Sigmoid colon (tissue), 4 donors: ENCODE measurements around the gene HLF.

ENCODE experiments used
- CTCF ChIP-seq, 4 experiments: fragments of 450-650 bp in 3 of 4; fragments of 200-600 bp in 1 of 4; IDR thresholded peaks; one replicate each; pipeline ENCODE4 v1.5.1; 2016 to 2019; ENCODE audit warnings: antibody characterized with exemption in 4 of 4, mild to moderate bottlenecking in 3 of 4, moderate library complexity in 2 of 4
- EP300 ChIP-seq, 4 donors: sonication (generic); formaldehyde crosslinking; IDR thresholded peaks; one replicate each; pipeline ENCODE4 v1.6.1; 2017; ENCODE audit warnings: antibody characterized with exemption in 4 of 4
- POLR2A ChIP-seq, 2 donors: fragments of 450-650 bp; IDR thresholded peaks; one replicate each; pipeline ENCODE4 v1.6.1; 2016; ENCODE audit warnings: antibody characterized with exemption in 2 of 2, mild to moderate bottlenecking in 2 of 2, moderate library complexity in 2 of 2
- POLR2AphosphoS5 ChIP-seq, 4 donors: sonication (generic); formaldehyde crosslinking; IDR thresholded peaks; one replicate each; pipeline ENCODE4 v1.6.1; 2017; ENCODE audit warnings: antibody characterized with exemption in 4 of 4

GRCh38 chr17:55261311-55261710 is 3.4 kb upstream of the HLF start:
- no peak for TF ChIP-seq POLR2A (IDR thresholded peaks at IDR 0.05)
- no peak for TF ChIP-seq CTCF (IDR thresholded peaks at IDR 0.05)
- TF ChIP-seq EP300 (IDR thresholded peaks at IDR 0.05): no peak
- no peak for TF ChIP-seq POLR2AphosphoS5 (IDR thresholded peaks at IDR 0.05)
